HEK293 (cell line): ENCODE measurements around the gene RSU1.

Source experiments
- CTCF ChIA-PET: fragments of 350-600 bp; formaldehyde crosslinking; extraction: SDS; loops from one replicate; lab custom pipeline; 2021; ENCODE audit warnings: antibody characterized with exemption; lab: Yijun Ruan, JAX
- POLR2A ChIA-PET: fragments of 300-600 bp; formaldehyde crosslinking; extraction: SDS; loops from one replicate; lab custom pipeline; 2020; ENCODE audit warnings: antibody characterized with exemption, inconsistent platforms; lab: Yijun Ruan, JAX
- H3K27ac ChIP-seq: fragments of 200-500 bp; sonication (Bioruptor generic); 2 replicates; pipeline ENCODE4 v1.5.1; 2014; ENCODE audit warnings: low read depth, low read length, control low read depth, inconsistent platforms; ENCODE audit errors: extremely low read depth
- H3K36me3 ChIP-seq, 2 experiments: fragments of 200-500 bp in 1 of 2; sonication (Bioruptor generic) in 1 of 2; 1 replicate in 1 of 2; 2 replicates in 1 of 2; pipeline ENCODE4 v1.5.1; 2014 to 2017; ENCODE audit warnings: inconsistent platforms in 2 of 2, low read length in 2 of 2; ENCODE audit not compliant: control insufficient read depth in 2 of 2, insufficient read depth in 1 of 2
- H3K4me1 ChIP-seq: fragments of 200-500 bp; sonication (Bioruptor generic); 2 replicates; pipeline ENCODE4 v1.5.1; 2014; ENCODE audit warnings: mild to moderate bottlenecking, low read length, inconsistent platforms; ENCODE audit not compliant: control insufficient read depth, insufficient read depth
- H3K4me3 ChIP-seq: 2 replicates; pipeline ENCODE4 v1.5.1; 2011; ENCODE audit warnings: low read depth, mild to moderate bottlenecking, control low read depth, low read length, moderate library complexity
- H3K9me3 ChIP-seq: fragments of 200-500 bp; sonication (Bioruptor generic); 2 replicates; pipeline ENCODE4 v1.5.1; 2014; ENCODE audit warnings: low read depth, low read length, inconsistent platforms; ENCODE audit not compliant: control insufficient read depth, insufficient read depth
- FEZF1 ChIP-seq: fragments of 450-650 bp; formaldehyde crosslinking; IDR thresholded peaks from 2 replicates; pipeline ENCODE4 v1.5.1; 2016; ENCODE audit warnings: missing biosample characterization, missing genetic modification characterization
- HOXD13 ChIP-seq: sonication (generic); formaldehyde crosslinking; IDR thresholded peaks from 2 replicates; pipeline ENCODE4 v1.8.0; 2022; ENCODE audit warnings: missing genetic modification reagents, borderline replicate concordance
- MEIS1 ChIP-seq: sonication (generic); formaldehyde crosslinking; IDR thresholded peaks from 2 replicates; pipeline ENCODE4 v1.8.1; 2022; ENCODE audit warnings: missing genetic modification reagents, mild to moderate bottlenecking, borderline replicate concordance
- TRIM28 ChIP-seq: IDR thresholded peaks from 2 replicates; pipeline ENCODE4 v1.6.1; 2011; ENCODE audit warnings: low read length, control low read depth, borderline replicate concordance
- YY1 ChIP-seq: fragments of 450-650 bp; formaldehyde crosslinking; IDR thresholded peaks from 2 replicates; pipeline ENCODE4 v1.5.1; 2018; ENCODE audit warnings: missing biosample characterization, missing genetic modification characterization
- ZNF121 ChIP-seq: fragments of 450-650 bp; formaldehyde crosslinking; IDR thresholded peaks from 2 replicates; pipeline ENCODE4 v1.5.1; 2016; ENCODE audit warnings: missing biosample characterization, missing genetic modification characterization
- ZNF132 ChIP-seq: fragments of 450-650 bp; formaldehyde crosslinking; IDR thresholded peaks from 2 replicates; pipeline ENCODE4 v1.5.1; 2017; ENCODE audit warnings: missing biosample characterization, missing genetic modification characterization, borderline replicate concordance
- ZNF140 ChIP-seq: fragments of 450-650 bp; formaldehyde crosslinking; IDR thresholded peaks from 2 replicates; pipeline ENCODE4 v1.5.1; 2016; ENCODE audit warnings: missing biosample characterization, missing genetic modification characterization
- ZNF221 ChIP-seq: fragments of 450-650 bp; formaldehyde crosslinking; IDR thresholded peaks from 2 replicates; pipeline ENCODE4 v1.5.1; 2017; ENCODE audit warnings: missing biosample characterization, missing genetic modification characterization, borderline replicate concordance
- ZNF223 ChIP-seq: fragments of 450-650 bp; formaldehyde crosslinking; IDR thresholded peaks from 2 replicates; pipeline ENCODE4 v1.5.1; 2016; ENCODE audit warnings: missing biosample characterization, missing genetic modification characterization
- ZNF24 ChIP-seq: fragments of 450-650 bp; formaldehyde crosslinking; IDR thresholded peaks from 2 replicates; pipeline ENCODE4 v1.5.1; 2016; ENCODE audit warnings: missing biosample characterization, missing genetic modification characterization
- ZNF266 ChIP-seq: fragments of 450-650 bp; formaldehyde crosslinking; IDR thresholded peaks from 2 replicates; pipeline ENCODE4 v1.5.1; 2016; ENCODE audit warnings: missing biosample characterization, missing genetic modification characterization, low read depth
- ZNF274 ChIP-seq, 2 experiments: fragments of 200-500 bp in 1 of 2; fragments of 450-650 bp in 1 of 2; sonication (Bioruptor generic) in 1 of 2; formaldehyde crosslinking in 1 of 2; IDR thresholded peaks; 2 replicates each; pipeline versions ENCODE4 v1.5.1 to v1.6.1; 2014 to 2016; ENCODE audit warnings: borderline replicate concordance in 1 of 2, inconsistent platforms in 1 of 2, low read length in 1 of 2, missing biosample characterization in 1 of 2, missing genetic modification characterization in 1 of 2
- ZNF292 ChIP-seq: fragments of 450-650 bp; formaldehyde crosslinking; IDR thresholded peaks from 2 replicates; pipeline ENCODE4 v1.5.1; 2016; ENCODE audit warnings: low read depth, missing biosample characterization, missing genetic modification characterization, borderline replicate concordance
- ZNF311 ChIP-seq: fragments of 450-650 bp; formaldehyde crosslinking; IDR thresholded peaks from 2 replicates; pipeline ENCODE4 v1.5.1; 2017; ENCODE audit warnings: missing biosample characterization, missing genetic modification characterization, borderline replicate concordance
- ZNF394 ChIP-seq: fragments of 450-650 bp; formaldehyde crosslinking; IDR thresholded peaks from 2 replicates; pipeline ENCODE4 v1.5.1; 2016; ENCODE audit warnings: missing biosample characterization, missing genetic modification characterization, mild to moderate bottlenecking, moderate library complexity, borderline replicate concordance
- ZNF549 ChIP-seq: fragments of 450-650 bp; IDR thresholded peaks from 2 replicates; pipeline ENCODE4 v1.5.1; 2018; ENCODE audit warnings: missing biosample characterization, missing genetic modification characterization, mild to moderate bottlenecking, inconsistent platforms, moderate library complexity
- ZNF610 ChIP-seq: fragments of 450-650 bp; formaldehyde crosslinking; IDR thresholded peaks from 2 replicates; pipeline ENCODE4 v1.5.1; 2016; ENCODE audit warnings: missing biosample characterization, missing genetic modification characterization, borderline replicate concordance
- ZNF707 ChIP-seq: fragments of 450-650 bp; formaldehyde crosslinking; IDR thresholded peaks from 2 replicates; pipeline ENCODE4 v1.5.1; 2016; ENCODE audit warnings: missing biosample characterization, missing genetic modification characterization
- TF ChIP-seq, protein P1 (sequence below): fragments of 450-650 bp; formaldehyde crosslinking; optimal IDR thresholded peaks from 2 replicates; pipeline ENCODE3; 2016; ENCODE audit warnings: missing biosample characterization, mild to moderate bottlenecking, missing genetic modification characterization
- TF ChIP-seq, protein P2 (sequence below): fragments of 450-650 bp; formaldehyde crosslinking; IDR thresholded peaks from 2 replicates; pipeline ENCODE4 v1.5.1; 2016; ENCODE audit warnings: missing biosample characterization, missing genetic modification characterization, borderline replicate concordance
- TF ChIP-seq, protein P3 (sequence below): fragments of 450-650 bp; formaldehyde crosslinking; IDR thresholded peaks from 2 replicates; pipeline ENCODE4 v1.5.1; 2017; ENCODE audit warnings: missing biosample characterization, missing genetic modification characterization

The RSU1 gene

DNA sequence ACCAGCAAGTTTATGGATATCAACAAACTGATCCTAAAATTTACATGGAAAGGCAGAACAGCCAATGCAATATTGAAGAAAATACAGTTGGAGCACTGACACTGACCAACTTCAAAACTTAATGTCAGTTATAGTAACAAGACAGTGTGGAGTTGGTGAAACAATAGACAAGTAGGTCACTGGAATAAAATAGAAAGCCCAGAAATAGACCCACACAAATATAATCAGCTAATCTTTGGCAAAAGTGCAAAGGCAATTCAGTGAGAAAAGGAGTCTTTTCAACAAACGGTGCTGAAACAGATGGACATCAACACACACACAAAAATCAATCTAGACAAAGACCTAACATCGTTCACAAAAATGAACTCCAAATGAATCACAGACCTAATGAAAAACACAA is 13.8 kb downstream of the RSU1 start (continued):
- no peak for TF ChIP-seq ZNF549 (tag by site-specific recombination)
- no peak for TF ChIP-seq ZNF394 (tag by site-specific recombination)

- no peak overlapping the region for H3K4me3 ChIP-seq
- H3K27ac ChIP-seq, result no peak overlapping the region
- no peaks in the 10 kb centered on the region for H3K4me1 ChIP-seq
- no peaks in the 10 kb centered on the region for H3K36me3 ChIP-seq
- H3K9me3 ChIP-seq, result no peaks in the 10 kb centered on the region
- POLR2A ChIA-PET, result no interaction called here
- TF ChIP-seq ZNF311 (tag by site-specific recombination), result no peak
- TF ChIP-seq, protein P1, sequence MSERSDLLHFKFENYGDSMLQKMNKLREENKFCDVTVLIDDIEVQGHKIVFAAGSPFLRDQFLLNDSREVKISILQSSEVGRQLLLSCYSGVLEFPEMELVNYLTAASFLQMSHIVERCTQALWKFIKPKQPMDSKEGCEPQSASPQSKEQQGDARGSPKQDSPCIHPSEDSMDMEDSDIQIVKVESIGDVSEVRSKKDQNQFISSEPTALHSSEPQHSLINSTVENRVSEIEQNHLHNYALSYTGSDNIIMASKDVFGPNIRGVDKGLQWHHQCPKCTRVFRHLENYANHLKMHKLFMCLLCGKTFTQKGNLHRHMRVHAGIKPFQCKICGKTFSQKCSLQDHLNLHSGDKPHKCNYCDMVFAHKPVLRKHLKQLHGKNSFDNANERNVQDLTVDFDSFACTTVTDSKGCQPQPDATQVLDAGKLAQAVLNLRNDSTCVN (tag by site-specific recombination), result no peak
- TF ChIP-seq ZNF132 (tag by site-specific recombination), result no peak
- TF ChIP-seq, protein P2, sequence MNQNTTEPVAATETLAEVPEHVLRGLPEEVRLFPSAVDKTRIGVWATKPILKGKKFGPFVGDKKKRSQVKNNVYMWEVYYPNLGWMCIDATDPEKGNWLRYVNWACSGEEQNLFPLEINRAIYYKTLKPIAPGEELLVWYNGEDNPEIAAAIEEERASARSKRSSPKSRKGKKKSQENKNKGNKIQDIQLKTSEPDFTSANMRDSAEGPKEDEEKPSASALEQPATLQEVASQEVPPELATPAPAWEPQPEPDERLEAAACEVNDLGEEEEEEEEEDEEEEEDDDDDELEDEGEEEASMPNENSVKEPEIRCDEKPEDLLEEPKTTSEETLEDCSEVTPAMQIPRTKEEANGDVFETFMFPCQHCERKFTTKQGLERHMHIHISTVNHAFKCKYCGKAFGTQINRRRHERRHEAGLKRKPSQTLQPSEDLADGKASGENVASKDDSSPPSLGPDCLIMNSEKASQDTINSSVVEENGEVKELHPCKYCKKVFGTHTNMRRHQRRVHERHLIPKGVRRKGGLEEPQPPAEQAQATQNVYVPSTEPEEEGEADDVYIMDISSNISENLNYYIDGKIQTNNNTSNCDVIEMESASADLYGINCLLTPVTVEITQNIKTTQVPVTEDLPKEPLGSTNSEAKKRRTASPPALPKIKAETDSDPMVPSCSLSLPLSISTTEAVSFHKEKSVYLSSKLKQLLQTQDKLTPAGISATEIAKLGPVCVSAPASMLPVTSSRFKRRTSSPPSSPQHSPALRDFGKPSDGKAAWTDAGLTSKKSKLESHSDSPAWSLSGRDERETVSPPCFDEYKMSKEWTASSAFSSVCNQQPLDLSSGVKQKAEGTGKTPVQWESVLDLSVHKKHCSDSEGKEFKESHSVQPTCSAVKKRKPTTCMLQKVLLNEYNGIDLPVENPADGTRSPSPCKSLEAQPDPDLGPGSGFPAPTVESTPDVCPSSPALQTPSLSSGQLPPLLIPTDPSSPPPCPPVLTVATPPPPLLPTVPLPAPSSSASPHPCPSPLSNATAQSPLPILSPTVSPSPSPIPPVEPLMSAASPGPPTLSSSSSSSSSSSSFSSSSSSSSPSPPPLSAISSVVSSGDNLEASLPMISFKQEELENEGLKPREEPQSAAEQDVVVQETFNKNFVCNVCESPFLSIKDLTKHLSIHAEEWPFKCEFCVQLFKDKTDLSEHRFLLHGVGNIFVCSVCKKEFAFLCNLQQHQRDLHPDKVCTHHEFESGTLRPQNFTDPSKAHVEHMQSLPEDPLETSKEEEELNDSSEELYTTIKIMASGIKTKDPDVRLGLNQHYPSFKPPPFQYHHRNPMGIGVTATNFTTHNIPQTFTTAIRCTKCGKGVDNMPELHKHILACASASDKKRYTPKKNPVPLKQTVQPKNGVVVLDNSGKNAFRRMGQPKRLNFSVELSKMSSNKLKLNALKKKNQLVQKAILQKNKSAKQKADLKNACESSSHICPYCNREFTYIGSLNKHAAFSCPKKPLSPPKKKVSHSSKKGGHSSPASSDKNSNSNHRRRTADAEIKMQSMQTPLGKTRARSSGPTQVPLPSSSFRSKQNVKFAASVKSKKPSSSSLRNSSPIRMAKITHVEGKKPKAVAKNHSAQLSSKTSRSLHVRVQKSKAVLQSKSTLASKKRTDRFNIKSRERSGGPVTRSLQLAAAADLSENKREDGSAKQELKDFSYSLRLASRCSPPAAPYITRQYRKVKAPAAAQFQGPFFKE (tag by site-specific recombination), result no peak
- TF ChIP-seq YY1 (tag by site-specific recombination), result no peak
- TF ChIP-seq ZNF121 (tag by site-specific recombination), result no peak
- no peak for TF ChIP-seq ZNF292 (tag by site-specific recombination)
- TF ChIP-seq, protein P3, sequence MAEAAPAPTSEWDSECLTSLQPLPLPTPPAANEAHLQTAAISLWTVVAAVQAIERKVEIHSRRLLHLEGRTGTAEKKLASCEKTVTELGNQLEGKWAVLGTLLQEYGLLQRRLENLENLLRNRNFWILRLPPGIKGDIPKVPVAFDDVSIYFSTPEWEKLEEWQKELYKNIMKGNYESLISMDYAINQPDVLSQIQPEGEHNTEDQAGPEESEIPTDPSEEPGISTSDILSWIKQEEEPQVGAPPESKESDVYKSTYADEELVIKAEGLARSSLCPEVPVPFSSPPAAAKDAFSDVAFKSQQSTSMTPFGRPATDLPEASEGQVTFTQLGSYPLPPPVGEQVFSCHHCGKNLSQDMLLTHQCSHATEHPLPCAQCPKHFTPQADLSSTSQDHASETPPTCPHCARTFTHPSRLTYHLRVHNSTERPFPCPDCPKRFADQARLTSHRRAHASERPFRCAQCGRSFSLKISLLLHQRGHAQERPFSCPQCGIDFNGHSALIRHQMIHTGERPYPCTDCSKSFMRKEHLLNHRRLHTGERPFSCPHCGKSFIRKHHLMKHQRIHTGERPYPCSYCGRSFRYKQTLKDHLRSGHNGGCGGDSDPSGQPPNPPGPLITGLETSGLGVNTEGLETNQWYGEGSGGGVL (tag by site-specific recombination), result no peak
- TF ChIP-seq ZNF610 (tag by site-specific recombination), result no peak
- no peak for TF ChIP-seq TRIM28
- TF ChIP-seq ZNF274 (IDR thresholded peaks at IDR 0.05; ENCODE audit: low read length), result no peak
- no peak for TF ChIP-seq ZNF274 (tag by site-specific recombination; IDR thresholded peaks at IDR 0.05; ENCODE audit: borderline replicate concordance)
- no peak for TF ChIP-seq ZNF707 (tag by site-specific recombination)
- no peak for TF ChIP-seq ZNF221 (tag by site-specific recombination)
- TF ChIP-seq MEIS1 (CRISPR knock-in tag), result no peak
- no peak for TF ChIP-seq ZNF266 (tag by site-specific recombination)
- TF ChIP-seq ZNF223, result no peak
- TF ChIP-seq ZNF140 (tag by site-specific recombination), result no peak
- TF ChIP-seq ZNF24 (tag by site-specific recombination), result no peak
- TF ChIP-seq FEZF1 (tag by site-specific recombination), result no peak
- TF ChIP-seq HOXD13 (CRISPR knock-in tag), result no peak
- CTCF ChIA-PET, result no interaction called here
Measured at GRCh38 chr10:16799621-16800020, 17.6 kb downstream of the RSU1 start.
